WTC11 (cell line): Measurements from ENCODE around the gene FUT2. TPM values are rescaled to one million over a fixed set of nuclear protein-coding genes. Genes with fewer than 3 reads are reported as not detected.

Experiments
- ATAC-seq: fragments of 200-7000 bp; cut with Tn5 transposase; 2 replicates; pipeline ENCODE4 v1.10.0; 2021; ENCODE audit warnings: mild to moderate bottlenecking, moderate library complexity
- CTCF ChIA-PET: fragments of 300-600 bp; sonication (Branson Sonifier 250); formaldehyde crosslinking; loops from one replicate; lab custom pipeline; 2021; ENCODE audit warnings: antibody characterized with exemption; lab: Charles Lee
- POLR2A ChIA-PET: fragments of 350-600 bp; sonication (Branson Sonifier 250); formaldehyde crosslinking; loops from one replicate; lab custom pipeline; 2021; ENCODE audit warnings: antibody characterized with exemption; lab: Charles Lee
- DNase-seq: peaks from one replicate; pipeline ENCODE4 v3.0.0; 2021; ENCODE audit warnings: low spot score
- H3K27ac Mint-ChIP-seq: 2 replicates; pipeline ENCODE4 v1.8.0; 2021; ENCODE audit warnings: mixed read lengths
- H3K27me3 Mint-ChIP-seq: 2 replicates; pipeline ENCODE4 v1.8.0; 2021; ENCODE audit warnings: low read depth, mild to moderate bottlenecking, moderate library complexity, mixed read lengths
- H3K36me3 Mint-ChIP-seq: 2 replicates; pipeline ENCODE4 v1.8.0; 2021; ENCODE audit warnings: mixed read lengths
- H3K4me1 Mint-ChIP-seq: 2 replicates; pipeline ENCODE4 v1.8.0; 2022; ENCODE audit warnings: mixed read lengths
- H3K4me3 Mint-ChIP-seq: 2 replicates; pipeline ENCODE4 v1.8.0; 2021; ENCODE audit warnings: mild to moderate bottlenecking, moderate library complexity, mixed read lengths
- H3K9me3 Mint-ChIP-seq: 2 replicates; pipeline ENCODE4 v1.8.0; 2021; ENCODE audit warnings: mixed read lengths
- ATF1 ChIP-seq: sonication (generic); formaldehyde crosslinking; IDR thresholded peaks from 2 replicates; pipeline ENCODE4 v1.8.1; 2023; ENCODE audit warnings: mild to moderate bottlenecking, moderate library complexity, missing genetic modification reagents
- ATF3 ChIP-seq: sonication (generic); formaldehyde crosslinking; conservative IDR thresholded peaks from 2 replicates; pipeline ENCODE4 v1.8.1; 2022; ENCODE audit warnings: mild to moderate bottlenecking, missing genetic modification reagents
- CBFB ChIP-seq: sonication (generic); formaldehyde crosslinking; IDR thresholded peaks from 2 replicates; pipeline ENCODE4 v1.8.1; 2022; ENCODE audit warnings: mild to moderate bottlenecking, low read depth, missing genetic modification reagents
- CDX4 ChIP-seq: fragments of 250-450 bp; sonication (Bioruptor Pico); IDR thresholded peaks from 2 replicates; pipeline ENCODE4 v1.9.0; 2021; ENCODE audit warnings: moderate library complexity, mild to moderate bottlenecking, inconsistent platforms, borderline replicate concordance
- CREM ChIP-seq: sonication (generic); formaldehyde crosslinking; IDR thresholded peaks from 2 replicates; pipeline ENCODE4 v1.8.1; 2022; ENCODE audit warnings: mild to moderate bottlenecking, missing genetic modification reagents, moderate library complexity
- E2F4 ChIP-seq: sonication (generic); formaldehyde crosslinking; IDR thresholded peaks from 2 replicates; pipeline ENCODE4 v1.8.1; 2022; ENCODE audit warnings: low read depth, mild to moderate bottlenecking, moderate library complexity, missing genetic modification reagents, borderline replicate concordance
- EMX1 ChIP-seq: fragments of 250-450 bp; sonication (Bioruptor Pico); IDR thresholded peaks from 2 replicates; pipeline ENCODE4 v1.8.0; 2021; ENCODE audit warnings: mild to moderate bottlenecking
- FOXJ3 ChIP-seq: sonication (generic); formaldehyde crosslinking; IDR thresholded peaks from 2 replicates; pipeline ENCODE4 v1.9.0; 2021; ENCODE audit warnings: missing genetic modification reagents, mild to moderate bottlenecking, borderline replicate concordance
- NR3C1 ChIP-seq: sonication (generic); formaldehyde crosslinking; conservative IDR thresholded peaks from 2 replicates; pipeline ENCODE4 v1.8.1; 2023; ENCODE audit warnings: low read depth, mild to moderate bottlenecking, missing genetic modification reagents
- PREB ChIP-seq: sonication (generic); formaldehyde crosslinking; IDR thresholded peaks from 2 replicates; pipeline ENCODE4 v1.8.1; 2022; ENCODE audit warnings: mild to moderate bottlenecking, missing genetic modification reagents, moderate library complexity, borderline replicate concordance
- RORB ChIP-seq: fragments of 250-450 bp; sonication (Bioruptor Pico); IDR thresholded peaks from 2 replicates; pipeline ENCODE4 v1.9.0; 2021; ENCODE audit warnings: mild to moderate bottlenecking
- TEAD4 ChIP-seq: sonication (generic); formaldehyde crosslinking; IDR thresholded peaks from 2 replicates; pipeline ENCODE4 v1.8.0; 2022; ENCODE audit warnings: mild to moderate bottlenecking, missing genetic modification reagents
- TP53 ChIP-seq: sonication (generic); formaldehyde crosslinking; IDR thresholded peaks from 2 replicates; pipeline ENCODE4 v1.8.1; 2023; ENCODE audit warnings: mild to moderate bottlenecking, missing genetic modification reagents
- ZNF121 ChIP-seq: sonication (generic); formaldehyde crosslinking; IDR thresholded peaks from 2 replicates; pipeline ENCODE4 v1.8.0; 2023; ENCODE audit warnings: missing genetic modification reagents
- ZNF219 ChIP-seq: sonication (generic); formaldehyde crosslinking; IDR thresholded peaks from 2 replicates; pipeline ENCODE4 v1.8.0; 2023; ENCODE audit warnings: missing genetic modification reagents, mild to moderate bottlenecking, borderline replicate concordance
- ZNF512 ChIP-seq: sonication (generic); formaldehyde crosslinking; IDR thresholded peaks from 2 replicates; pipeline ENCODE4 v1.8.1; 2022; ENCODE audit warnings: missing genetic modification reagents, borderline replicate concordance
- ZSCAN18 ChIP-seq: fragments of 250-450 bp; sonication (Bioruptor Pico); IDR thresholded peaks from 2 replicates; pipeline ENCODE4 v2.1.2; 2022; ENCODE audit warnings: mild to moderate bottlenecking, moderate library complexity
- total RNA-seq: library from RNA; stranded (reverse); gene quantifications from 3 replicates; pipeline ENCODE4 v1.2.3, GENCODE V29; 2021

Gene FUT2
- total RNA-seq, 1 experiment from 2014 or later: 5.9 TPM

- TF ChIP-seq ZNF219 (no peak), E2F4 (CRISPR knock-in tag) (no peak), PREB (CRISPR knock-in tag) (no peak)
These were observed 47.6 kb upstream of the FUT2 start (continued) for GRCh38 chr19:48648134-48648533.

- peaks cover 14% of the 10 kb centered on the region for H3K4me1 Mint-ChIP-seq
- H3K27me3 Mint-ChIP-seq: no peaks in the 10 kb centered on the region; the same call in 1 of the 2 replicates
- CTCF ChIA-PET: interaction anchor here (0.7 kb wide), 1 partner anchor 995 kb away, joined by 3 read pairs; no protein-coding TSS in a partner anchor
- ATAC-seq (no peak), DNase-seq (no peak)
- H3K27ac Mint-ChIP-seq: no peak overlapping the region
- no peak for TF ChIP-seq ZSCAN18
- TF ChIP-seq ATF3 (CRISPR knock-in tag): no peak
- TF ChIP-seq ZNF121: peak; percentile 51; the same call in 1 of the 2 replicates
- TF ChIP-seq E2F4 (CRISPR knock-in tag): no peak
- no peak overlapping the region for H3K4me3 Mint-ChIP-seq
- POLR2A ChIA-PET: no interaction called here
- H3K36me3 Mint-ChIP-seq: no peaks in the 10 kb centered on the region
- H3K9me3 Mint-ChIP-seq: peaks cover 5% of the 10 kb centered on the region
These were observed 44.6 kb upstream of the FUT2 start for GRCh38 chr19:48650974-48651682.

- Mint-ChIP-seq H3K27ac (no peak overlapping the region), H3K36me3 (no peaks in the 10 kb centered on the region), H3K4me1 (peaks cover 16% of the 10 kb centered on the region), H3K9me3 (peaks cover 5% of the 10 kb centered on the region), H3K27me3 (no peaks in the 10 kb centered on the region; the same call in 1 of the 2 replicates), H3K4me3 (no peak overlapping the region)
- DNase-seq (no peak), ATAC-seq (no peak)
- CTCF ChIA-PET: interaction anchor here (0.7 kb wide), 1 partner anchor 995 kb away, joined by 3 read pairs; no protein-coding TSS in a partner anchor
- TF ChIP-seq NR3C1 (CRISPR knock-in tag): no peak
- no peak for TF ChIP-seq EMX1 (CRISPR knock-in tag)
- no peak for TF ChIP-seq TP53
- TF ChIP-seq RORB (CRISPR knock-in tag): no peak
- TF ChIP-seq CDX4 (CRISPR knock-in tag): no peak
- POLR2A ChIA-PET: no interaction called here
These were observed 44.1 kb upstream of the FUT2 start for GRCh38 chr19:48651683-48652048.

- POLR2A ChIA-PET: interaction anchor here (0.6 kb wide), 1 partner anchor 1022 kb away, joined by 4 read pairs; no protein-coding TSS in a partner anchor
- H3K27me3 Mint-ChIP-seq: peaks cover 8% of the 10 kb centered on the region
- no peak for TF ChIP-seq FOXJ3 (CRISPR knock-in tag)
- TF ChIP-seq E2F4 (CRISPR knock-in tag): no peak
- no peak for TF ChIP-seq CREM (CRISPR knock-in tag)
- TF ChIP-seq CBFB (CRISPR knock-in tag): no peak
- no peak for TF ChIP-seq ATF1 (CRISPR knock-in tag)
- no peak for TF ChIP-seq TEAD4 (CRISPR knock-in tag)
- no peak for TF ChIP-seq ZNF512
These were observed 41.3 kb upstream of the FUT2 start for GRCh38 chr19:48654299-48655059.

More at GRCh38 chr19:48654299-48655059, 41.3 kb upstream of the FUT2 start:
- DNase-seq (no peak), ATAC-seq (no peak; the same call in 1 of the 2 replicates)
- H3K9me3 Mint-ChIP-seq: peaks cover 5% of the 10 kb centered on the region
- H3K4me3 Mint-ChIP-seq: no peak overlapping the region
- CTCF ChIA-PET: interaction anchor here (1.2 kb wide), 1 partner anchor 21 kb away, joined by 3 read pairs; no protein-coding TSS in a partner anchor
- H3K4me1 Mint-ChIP-seq: peaks cover 19% of the 10 kb centered on the region
- no peaks in the 10 kb centered on the region for H3K36me3 Mint-ChIP-seq
- no peak overlapping the region for H3K27ac Mint-ChIP-seq
